HG03066 (cell line): ENCODE measurements around the gene PDZD2.

Experiments
- ATAC-seq: cut with Tn5 transposase; IDR thresholded peaks from one replicate; pipeline ENCODE4 v1.9.1; 2021; ENCODE audit warnings: low read depth; ENCODE audit not compliant: unreplicated experiment

Gene PDZD2

DNA sequence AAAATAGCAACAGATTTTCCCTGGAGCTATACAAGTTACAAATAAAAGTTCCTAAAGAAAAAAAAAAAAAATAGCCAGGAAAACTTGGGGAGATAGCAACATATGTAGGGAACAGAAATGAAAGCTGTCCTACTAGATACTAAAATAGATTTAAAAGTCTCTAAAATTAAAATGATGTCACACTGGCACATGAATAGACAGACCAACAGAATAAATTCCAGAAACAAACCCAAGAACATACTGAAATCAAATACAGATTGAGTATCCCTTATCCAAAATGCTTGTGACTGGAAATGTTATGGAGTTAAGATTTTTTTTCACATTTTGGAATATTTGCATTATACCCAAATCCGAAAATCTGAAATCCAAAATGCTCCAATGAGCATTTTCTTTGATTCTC is 511.4 kb downstream of the PDZD2 start:
- ATAC-seq: no peak

- ATAC-seq: no peak
Observed at GRCh38 chr5:32151198-32151597, 512.3 kb downstream of the PDZD2 start.

DNA sequence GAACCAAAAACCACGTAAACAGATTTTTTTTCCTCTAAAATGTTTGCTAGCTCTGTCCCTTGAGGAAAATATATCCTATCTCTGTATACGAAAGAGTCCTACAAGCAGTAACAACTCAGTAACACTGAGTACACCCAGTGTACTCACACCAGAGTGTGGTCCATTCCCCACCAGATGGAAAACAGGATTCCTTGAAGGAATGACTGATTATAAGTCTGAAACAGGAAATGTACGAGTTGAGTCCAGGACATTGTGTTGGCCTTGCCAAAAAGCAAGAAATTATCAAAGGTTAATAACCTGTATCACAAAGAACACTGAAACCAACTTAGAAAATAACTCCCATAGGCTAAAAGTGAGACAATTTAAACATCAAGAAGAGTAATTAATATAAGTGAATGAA is 514.8 kb downstream of the PDZD2 start:
- ATAC-seq: no peak

DNA sequence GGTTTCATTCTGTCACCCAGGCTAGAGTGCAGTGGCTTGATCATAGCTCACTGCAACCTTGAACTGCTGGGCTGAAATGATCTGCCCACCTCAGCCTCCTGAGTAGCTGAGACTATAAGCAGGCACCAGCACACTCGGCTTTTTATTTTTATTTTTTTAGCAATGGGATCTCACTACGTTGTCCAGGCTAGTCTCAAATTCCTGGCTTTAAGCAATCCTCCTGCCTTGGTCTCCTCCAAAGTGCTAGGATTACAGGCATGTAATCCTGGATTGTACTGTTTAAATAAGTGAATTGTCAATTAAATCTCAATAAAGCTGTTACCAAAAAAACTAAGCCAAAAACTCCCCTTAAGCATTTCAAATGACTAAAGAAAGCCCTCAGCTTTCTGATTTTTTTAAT is 516.3 kb downstream of the PDZD2 start:
- no peak for ATAC-seq

GRCh38 chr5:32156635-32157034 is 517.7 kb downstream of the PDZD2 start:
- ATAC-seq: no peak

GRCh38 chr5:32157078-32157477 is 518.1 kb downstream of the PDZD2 start:
- ATAC-seq: no peak

- ATAC-seq: no peak
Observed at GRCh38 chr5:32158679-32158975, 519.7 kb downstream of the PDZD2 start.

DNA sequence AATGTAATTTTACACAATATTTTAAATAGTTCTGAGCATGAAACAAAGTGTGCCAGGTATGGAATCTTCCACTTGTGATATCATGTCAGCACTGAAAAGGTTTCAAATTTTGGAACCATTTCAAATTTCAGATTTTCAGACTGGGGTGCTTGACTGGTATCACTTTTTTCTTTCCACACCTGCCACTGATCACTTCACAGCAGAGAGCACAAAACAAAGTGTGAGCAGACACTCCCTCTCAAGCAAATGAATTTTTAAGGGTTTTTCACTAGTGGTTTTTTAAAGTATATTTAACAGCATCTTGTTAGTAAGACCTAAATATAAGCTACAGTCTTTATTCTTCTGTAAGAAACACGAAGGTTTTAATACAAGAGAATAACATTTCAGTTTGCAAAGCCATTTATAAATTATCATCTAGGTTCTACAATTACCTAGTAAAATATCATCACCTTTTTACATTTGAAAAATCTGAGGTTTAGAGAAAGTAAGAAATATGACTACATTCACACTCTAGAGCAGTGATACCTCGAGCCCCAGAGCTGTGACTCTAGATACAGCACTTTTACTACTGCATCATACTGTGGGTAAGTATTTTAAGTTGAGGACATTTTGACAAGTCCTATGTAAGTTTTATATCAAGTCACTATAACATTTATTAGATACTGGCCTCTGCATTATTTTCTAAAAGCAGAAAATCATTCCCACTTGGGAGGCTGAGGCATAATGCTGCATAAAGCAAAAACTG is 520.6 kb downstream of the PDZD2 start:
- ATAC-seq: no peak

- no peak for ATAC-seq
Observed at GRCh38 chr5:32160228-32160627, 521.3 kb downstream of the PDZD2 start.
